Mesodermal cell (in vitro differentiated cells): Measurements from ENCODE around the gene PDLIM3.

Experiments used
- H3K27ac ChIP-seq: 2 replicates; pipeline ENCODE4 v1.7.0; 2013; ENCODE audit warnings: mild to moderate bottlenecking, low read depth, low read length, moderate library complexity; ENCODE audit not compliant: severe bottlenecking
- H3K36me3 ChIP-seq: 2 replicates; pipeline ENCODE4 v1.7.1; 2013; ENCODE audit warnings: mild to moderate bottlenecking, low read length, moderate library complexity; ENCODE audit not compliant: control insufficient read depth, insufficient read depth
- H3K4me1 ChIP-seq: one replicate; pipeline ENCODE4 v1.7.1; 2013; ENCODE audit warnings: mild to moderate bottlenecking, low read length; ENCODE audit not compliant: insufficient read depth, control insufficient read depth, poor library complexity, severe bottlenecking
- H3K4me3 ChIP-seq: 2 replicates; pipeline ENCODE4 v1.7.0; 2013; ENCODE audit warnings: low read length, control low read depth, mild to moderate bottlenecking; ENCODE audit not compliant: insufficient read depth, poor library complexity, severe bottlenecking; ENCODE audit errors: extremely low read depth
- H3K9me3 ChIP-seq: 2 replicates; pipeline ENCODE4 v1.7.1; 2013; ENCODE audit warnings: mild to moderate bottlenecking, low read length, moderate library complexity; ENCODE audit not compliant: control insufficient read depth
- WGBS, 2 experiments: methylation state at CpG; one replicate each; pipeline ENCODE4 v1.1.5; 2013; ENCODE audit warnings: missing lambda C conversion rate in 2 of 2; ENCODE audit not compliant: insufficient coverage in 2 of 2; 5-methylcytosine and 5-hydroxymethylcytosine counted together

The PDLIM3 gene

GRCh38 chr4:185471235-185472102 lies 63.8 kb downstream of the PDLIM3 start, which contains the start of gene CCDC110:
TSS of gene CCDC110 (minus strand) at chr4:185471733. CDS start at chr4:185471683, 50 bp downstream.
- 0% methylated on average over 65 to 70 of the region's 93 CpGs for WGBS, 2 experiments
- H3K4me1 ChIP-seq = no peaks in the 10 kb centered on the region

GRCh38 chr4:185470501-185471195 lies 64.7 kb downstream of the PDLIM3 start:
- peak overlapping the region; percentile 38 for H3K4me3 ChIP-seq
- WGBS, 2 experiments = 3 to 14% methylated on average over 17 to 22 of the region's 41 CpGs
- H3K4me1 ChIP-seq = no peaks in the 10 kb centered on the region
- no peaks in the 10 kb centered on the region for H3K36me3 ChIP-seq
- no peaks in the 10 kb centered on the region for H3K9me3 ChIP-seq
- no peak overlapping the region for H3K27ac ChIP-seq

More at GRCh38 chr4:185471235-185472102, 63.8 kb downstream of the PDLIM3 start, which contains the start of gene CCDC110:
- no peaks in the 10 kb centered on the region for H3K9me3 ChIP-seq
- no peak within 1 kb of the TSS for H3K27ac ChIP-seq
- H3K36me3 ChIP-seq = no peaks in the 10 kb centered on the region
- H3K4me3 ChIP-seq = peak within 1 kb of the TSS; percentile 61

GRCh38 chr4:185469580-185470154 lies 65.6 kb downstream of the PDLIM3 start:
- Histone ChIP-seq H3K27ac (no peak overlapping the region), H3K9me3 (no peaks in the 10 kb centered on the region), H3K4me1 (no peaks in the 10 kb centered on the region), H3K4me3 (no peak overlapping the region), H3K36me3 (no peaks in the 10 kb centered on the region)
- 62 to 77% methylated on average over 4 to 7 of the region's 9 CpGs for WGBS, 2 experiments

GRCh38 chr4:185468999-185469398 lies 66.3 kb downstream of the PDLIM3 start:
- no peaks in the 10 kb centered on the region for H3K9me3 ChIP-seq
- H3K4me3 ChIP-seq = no peak overlapping the region
- 78 to 100% methylated on average over 2 of the region's 2 CpGs for WGBS, 2 experiments
- no peaks in the 10 kb centered on the region for H3K36me3 ChIP-seq
- no peak overlapping the region for H3K27ac ChIP-seq
- no peaks in the 10 kb centered on the region for H3K4me1 ChIP-seq

- H3K4me1 ChIP-seq = no peaks in the 10 kb centered on the region
- H3K36me3 ChIP-seq = no peaks in the 10 kb centered on the region
- no peak overlapping the region for H3K4me3 ChIP-seq
- no peak overlapping the region for H3K27ac ChIP-seq
- 86 to 90% methylated on average over 8 of the region's 8 CpGs for WGBS, 2 experiments
- H3K9me3 ChIP-seq = no peaks in the 10 kb centered on the region
These were observed 67.3 kb downstream of the PDLIM3 start for GRCh38 chr4:185467991-185468390.

- WGBS, 2 experiments = 86 to 100% methylated on average over 1 of the region's 4 CpGs
- H3K4me1 ChIP-seq = no peaks in the 10 kb centered on the region
- no peak overlapping the region for H3K27ac ChIP-seq
- no peaks in the 10 kb centered on the region for H3K9me3 ChIP-seq
- H3K4me3 ChIP-seq = no peak overlapping the region
- H3K36me3 ChIP-seq = no peaks in the 10 kb centered on the region
These were observed 68.2 kb downstream of the PDLIM3 start for GRCh38 chr4:185467101-185467500.

GRCh38 chr4:185465707-185466106 lies 69.6 kb downstream of the PDLIM3 start:
- Histone ChIP-seq H3K9me3 (no peaks in the 10 kb centered on the region), H3K27ac (no peak overlapping the region), H3K4me1 (no peaks in the 10 kb centered on the region), H3K4me3 (no peak overlapping the region), H3K36me3 (no peaks in the 10 kb centered on the region)
- WGBS, 2 experiments = 94 to 97% methylated on average over 3 of the region's 3 CpGs

GRCh38 chr4:185464887-185465286 lies 70.4 kb downstream of the PDLIM3 start:
- no peaks in the 10 kb centered on the region for H3K4me1 ChIP-seq
- no peak overlapping the region for H3K4me3 ChIP-seq
- 80% methylated on average over 1 of the region's 1 CpG; no CpG with 5 or more reads in 1 of the 2 experiments for WGBS, 2 experiments
- H3K36me3 ChIP-seq = no peaks in the 10 kb centered on the region
- no peaks in the 10 kb centered on the region for H3K9me3 ChIP-seq
- no peak overlapping the region for H3K27ac ChIP-seq

GRCh38 chr4:185464183-185464582 lies 71.1 kb downstream of the PDLIM3 start:
- Histone ChIP-seq H3K4me1 (no peaks in the 10 kb centered on the region), H3K36me3 (no peaks in the 10 kb centered on the region)

GRCh38 chr4:185463541-185463940 lies 71.8 kb downstream of the PDLIM3 start:
- Histone ChIP-seq H3K4me3 (no peak overlapping the region), H3K27ac (no peak overlapping the region), H3K4me1 (no peaks in the 10 kb centered on the region), H3K9me3 (no peaks in the 10 kb centered on the region), H3K36me3 (no peaks in the 10 kb centered on the region)
- WGBS, 2 experiments = 88 to 100% methylated on average over 1 to 4 of the region's 6 CpGs

More at GRCh38 chr4:185464183-185464582, 71.1 kb downstream of the PDLIM3 start:
- Histone ChIP-seq H3K4me3 (no peak overlapping the region), H3K9me3 (no peaks in the 10 kb centered on the region), H3K27ac (no peak overlapping the region)
- WGBS, 2 experiments = 53% methylated on average over 2 of the region's 6 CpGs; no CpG with 5 or more reads in 1 of the 2 experiments
